GM21717 (cell line): ENCODE results near the gene PKD2L1.
"Not testable (repeated sequence)": the region's sequence is repeated elsewhere in the genome, so short reads cannot be mapped to it uniquely, and the experiment has no call there.

Source experiments
- ATAC-seq: cut with Tn5 transposase; IDR thresholded peaks from one replicate; pipeline ENCODE4 v1.9.1; 2021; ENCODE audit warnings: mild to moderate bottlenecking, moderate library complexity; ENCODE audit not compliant: unreplicated experiment

PKD2L1 gene

DNA sequence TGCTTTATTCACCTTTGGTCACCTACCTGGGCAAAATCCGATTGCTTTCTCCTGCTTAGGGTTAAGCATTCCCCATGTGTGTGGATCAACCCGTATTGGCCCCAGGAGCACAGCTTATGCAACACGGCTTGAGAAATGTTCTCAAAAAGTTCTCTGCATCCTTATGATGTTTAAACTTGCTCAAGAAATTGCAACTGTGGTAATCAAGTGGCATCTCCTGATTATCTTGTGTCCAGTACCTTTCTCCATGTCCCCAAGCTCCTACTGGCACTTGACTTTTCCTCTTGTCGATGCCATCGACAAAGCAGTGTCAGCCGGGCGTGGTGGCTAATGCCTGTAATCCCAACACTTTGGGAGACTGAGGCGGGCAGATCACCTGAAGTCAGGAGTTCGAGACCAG is 4.7 kb upstream of the PKD2L1 start:
- no peak for ATAC-seq

GRCh38 chr10:100333661-100334440 is 3.8 kb upstream of the PKD2L1 start:
- ATAC-seq: no peak

- ATAC-seq: no peak
Observed at GRCh38 chr10:100333106-100333505, 3.1 kb upstream of the PKD2L1 start.

DNA sequence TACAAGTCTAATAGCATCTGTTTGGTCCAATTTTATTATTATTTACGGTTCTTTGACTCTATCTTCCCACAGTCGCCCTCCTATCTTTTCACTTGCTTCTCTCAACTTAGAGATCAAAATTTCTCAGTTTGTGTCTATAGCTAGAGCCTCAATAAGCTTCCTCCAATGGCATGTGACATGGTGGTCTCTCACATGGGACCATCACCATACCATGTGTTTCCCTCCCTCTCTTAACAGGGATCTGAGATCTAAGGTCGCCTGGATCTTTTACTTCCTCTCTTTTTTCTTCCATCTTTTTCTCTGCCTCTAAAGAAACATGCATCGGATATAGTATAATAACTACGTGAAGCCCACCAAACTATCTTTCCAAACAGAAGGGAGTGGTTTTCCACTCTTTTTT is 1.8 kb downstream of the PKD2L1 start:
- no peak for ATAC-seq

GRCh38 chr10:100327718-100328009 is 2.4 kb downstream of the PKD2L1 start:
- no peak for ATAC-seq

- peak; percentile 95 for ATAC-seq
Observed at GRCh38 chr10:100327007-100327717, 2.9 kb downstream of the PKD2L1 start.

DNA sequence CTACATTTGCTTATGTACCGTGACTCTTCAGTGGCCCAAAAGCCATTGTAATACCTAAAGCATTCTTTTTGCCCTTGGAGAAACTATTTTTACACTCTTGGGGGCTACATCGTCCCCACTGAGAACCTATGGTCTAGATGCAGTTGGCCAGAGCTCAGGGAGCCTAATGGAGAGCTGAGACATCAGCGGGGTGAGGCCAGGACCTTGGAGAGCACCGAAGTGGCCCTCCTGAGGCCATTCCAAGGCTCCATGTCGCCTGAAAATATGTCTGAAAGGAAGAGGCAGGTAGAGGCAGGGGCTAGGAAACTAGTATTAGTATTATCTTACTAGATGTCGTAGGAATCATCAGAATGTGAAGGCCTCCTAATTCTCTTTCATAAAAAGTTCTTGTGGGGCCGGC is 4.9 kb downstream of the PKD2L1 start:
- ATAC-seq: no peak

- ATAC-seq: no peak
Observed at GRCh38 chr10:100319707-100320402, 10.2 kb downstream of the PKD2L1 start.

- ATAC-seq: no peak
Observed at GRCh38 chr10:100318207-100318606, 11.8 kb downstream of the PKD2L1 start.

DNA sequence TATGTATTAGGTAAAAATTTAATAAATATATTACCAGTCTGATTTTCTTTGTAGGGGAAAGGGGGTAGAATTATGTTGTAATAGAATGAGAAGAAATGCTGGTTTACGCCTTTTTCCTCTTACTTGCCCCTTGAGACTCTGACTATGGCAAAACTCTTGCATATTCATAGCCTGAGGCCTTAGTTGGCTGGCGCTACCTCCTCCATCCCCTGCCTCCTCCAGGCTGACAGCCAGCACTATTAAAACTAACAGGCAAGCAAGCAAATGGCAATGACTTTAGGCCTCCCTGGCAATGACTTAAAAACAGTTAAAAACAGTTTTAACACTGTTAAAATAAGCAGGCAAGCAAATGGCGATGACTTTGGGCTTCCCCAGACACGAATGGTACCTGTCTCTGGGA is 14.4 kb downstream of the PKD2L1 start:
- ATAC-seq: no peak

DNA sequence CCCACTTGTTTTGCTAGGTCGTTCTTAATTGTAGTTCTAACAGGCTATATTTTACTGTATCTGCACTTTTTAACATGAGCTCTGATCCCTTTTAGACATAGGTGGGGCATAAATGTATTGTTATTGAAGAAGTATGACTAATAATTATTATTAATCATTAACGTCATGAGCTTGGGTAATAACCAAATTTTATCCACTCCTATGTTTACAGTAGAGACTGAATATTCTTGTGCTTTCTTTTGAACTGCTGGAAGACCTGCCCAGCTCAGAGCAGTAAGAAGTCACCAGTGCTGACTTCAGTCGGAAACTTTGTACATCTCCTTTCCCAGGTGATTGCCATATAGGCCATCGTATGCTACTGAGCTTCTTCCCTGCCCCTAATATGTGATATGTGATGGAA is 18.7 kb downstream of the PKD2L1 start:
- ATAC-seq: no peak

GRCh38 chr10:100307684-100308083 is 22.3 kb downstream of the PKD2L1 start:
- no peak for ATAC-seq

GRCh38 chr10:100306861-100307260 is 23.2 kb downstream of the PKD2L1 start:
- no peak for ATAC-seq

DNA sequence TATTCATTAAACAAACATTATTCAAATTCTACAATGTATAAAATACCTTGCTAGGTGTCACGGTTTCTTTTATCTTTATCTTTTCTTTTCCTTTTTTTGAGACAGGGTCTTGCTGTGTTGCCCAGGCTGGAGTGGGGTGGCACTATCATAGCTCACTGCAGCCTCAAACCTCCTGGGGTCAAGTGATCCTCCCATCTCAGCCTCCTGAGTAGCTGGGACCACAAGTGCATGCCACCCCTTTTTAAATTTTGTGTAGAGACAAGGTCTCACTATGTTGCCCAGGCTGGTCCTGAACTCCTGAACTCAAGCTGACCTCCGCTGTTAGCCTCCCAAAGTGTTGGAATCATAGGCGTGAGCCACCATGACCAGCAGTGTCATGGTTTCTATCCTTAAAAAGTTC is 25.6 kb downstream of the PKD2L1 start:
- ATAC-seq: no peak

DNA sequence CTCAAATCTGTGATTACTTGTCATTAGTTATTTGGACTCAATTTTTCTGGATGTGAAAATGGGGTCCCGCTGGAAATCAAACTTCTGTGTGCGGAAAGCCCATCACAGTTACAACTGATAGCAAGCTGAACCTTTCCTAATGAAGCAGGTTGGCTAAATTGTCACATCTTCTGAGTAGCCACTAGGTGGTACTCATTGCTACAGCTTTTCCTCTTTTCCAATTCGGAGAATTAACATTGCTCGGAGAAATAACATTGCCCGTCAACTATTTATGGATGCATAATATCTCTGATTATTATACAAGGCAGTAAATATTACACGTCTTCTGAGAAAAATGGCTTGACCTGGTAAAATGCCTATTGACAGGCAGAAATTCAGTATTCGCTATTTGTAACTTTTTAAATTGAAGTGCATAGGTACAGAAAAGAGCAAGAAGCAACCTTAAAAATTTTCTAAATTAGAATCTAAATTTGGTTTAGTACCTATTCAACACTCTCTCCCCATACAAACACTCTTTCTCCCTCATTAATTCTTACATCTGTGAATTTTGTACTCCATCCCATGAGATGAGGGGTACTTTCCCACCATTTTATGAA is 26.2 kb downstream of the PKD2L1 start:
- ATAC-seq: no peak

- ATAC-seq: not testable (repeated sequence)
Observed at GRCh38 chr10:100301123-100301522, 28.9 kb downstream of the PKD2L1 start.

GRCh38 chr10:100297242-100297641 is 32.8 kb downstream of the PKD2L1 start:
- no peak for ATAC-seq

GRCh38 chr10:100293066-100293465 is 37.0 kb downstream of the PKD2L1 start:
- no peak for ATAC-seq

- not testable (repeated sequence) for ATAC-seq
Observed at GRCh38 chr10:100292300-100292699, 37.7 kb downstream of the PKD2L1 start.

DNA sequence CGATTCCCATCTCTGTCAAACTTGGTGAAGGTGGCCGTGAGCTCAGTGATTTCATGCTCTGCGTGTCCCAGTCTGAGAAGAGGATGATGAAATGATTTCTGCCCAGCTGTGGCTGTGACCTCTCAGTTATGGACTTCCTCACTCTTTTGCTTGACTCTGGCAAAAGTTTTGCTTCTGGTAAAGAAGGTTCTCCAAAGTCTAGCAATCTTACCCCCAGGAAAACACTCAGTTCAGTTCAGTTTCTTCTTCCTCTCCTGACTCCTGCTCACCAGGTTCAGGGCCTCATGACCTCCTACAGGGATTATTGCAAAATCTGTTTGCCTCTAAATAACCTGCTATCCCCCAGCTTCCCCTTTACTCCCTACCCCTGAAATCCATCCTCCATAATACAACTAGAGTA is 38.7 kb downstream of the PKD2L1 start:
- ATAC-seq: no peak

DNA sequence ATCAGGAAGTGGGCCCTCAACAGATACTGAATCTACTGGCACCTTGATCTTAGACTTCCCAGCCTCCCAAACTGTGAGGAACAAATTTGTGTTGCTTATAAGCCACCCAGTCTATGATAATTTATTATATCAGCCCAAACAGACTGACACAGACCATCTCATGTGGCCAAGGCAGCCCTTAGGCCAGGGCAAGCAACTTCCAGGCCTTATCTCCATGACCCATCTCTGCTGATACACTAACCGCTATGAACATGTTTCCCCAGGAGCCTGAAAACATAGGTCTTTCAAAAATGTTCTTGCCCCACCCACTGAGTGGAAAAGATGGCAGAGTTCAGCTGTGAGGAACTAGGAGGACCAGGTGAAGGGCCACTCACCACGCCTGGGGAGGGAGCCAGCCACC is 40.4 kb downstream of the PKD2L1 start:
- ATAC-seq: no peak

GRCh38 chr10:100288196-100288595 is 41.8 kb downstream of the PKD2L1 start:
- ATAC-seq: no peak
